ENCODE results near the gene SIPA1L2. TPM values are rescaled to one million over a fixed set of nuclear protein-coding genes. Genes with fewer than 3 reads are reported as not detected.

The SIPA1L2 gene
- total RNA-seq, 1 experiment from 2014 or later = 12.5 TPM

GRCh38 chr1:232664844-232665777 lies 35.2 kb upstream of the SIPA1L2 start:
- H3K4me2 ChIP-seq (ENCODE audit: low read length) = no peak overlapping the region
- H3K4me3 ChIP-seq (replicated peaks in 1 of 2; ENCODE audit: low read depth in 1 of 2, low read length in 2 of 2) = no peak overlapping the region
- no peaks in the 10 kb centered on the region for H3K9me2 ChIP-seq (ENCODE audit: insufficient read depth)
- no peak overlapping the region for H3K27ac ChIP-seq (ENCODE audit: low read depth, low read length)
- H4K20me1 ChIP-seq (ENCODE audit: insufficient read depth) = no peaks in the 10 kb centered on the region
- no peaks in the 10 kb centered on the region for H3K4me1 ChIP-seq (ENCODE audit: control insufficient read depth in 1 of 2, insufficient read depth in 2 of 2, low read length in 2 of 2)
- no peak overlapping the region for H2AFZ ChIP-seq (ENCODE audit: low read depth, low read length, poor library complexity, severe bottlenecking)
- H3K9ac ChIP-seq (ENCODE audit: low read length) = no peak overlapping the region
- H3K9me3 ChIP-seq (ENCODE audit: control insufficient read depth in 1 of 2, insufficient read depth in 1 of 2, low read depth in 1 of 2, low read length in 2 of 2) = no peaks in the 10 kb centered on the region
- TF ChIP-seq EZH2 (IDR thresholded peaks at IDR 0.05) = no peak
- no peak for TF ChIP-seq ZFX (IDR thresholded peaks at IDR 0.05)
- H3K36me3 ChIP-seq (ENCODE audit: control insufficient read depth in 1 of 2, insufficient read depth in 2 of 2, low read length in 2 of 2) = no peaks in the 10 kb centered on the region
- ChIA-PET POLR2A (no interaction called here), CTCF (no interaction called here), RAD21 (ENCODE audit: low non-redundant PET in 1 of 2, low total read pairs in 2 of 2, uncharacterized antibody in 2 of 2, unreplicated experiment in 2 of 2) (no interaction called here)
- intact Hi-C loops (cut with micrococcal nuclease) = no loop called here
- ATAC-seq (no peak), DNase-seq (ENCODE audit: low read depth, low spot score) (no peak)
- no peaks in the 10 kb centered on the region for H3K79me2 ChIP-seq (ENCODE audit: insufficient read depth, low read length)
- no peaks in the 10 kb centered on the region for H3K27me3 ChIP-seq (ENCODE audit: insufficient read depth, low read length)
- no TSS peak for BruUV-seq (replicated peaks)

GRCh38 chr1:232662910-232663309 lies 33.0 kb upstream of the SIPA1L2 start:
- Histone ChIP-seq H3K4me3 (replicated peaks in 1 of 2; ENCODE audit: low read depth in 1 of 2, low read length in 2 of 2) (no peak overlapping the region), H3K4me1 (ENCODE audit: control insufficient read depth in 1 of 2, insufficient read depth in 2 of 2, low read length in 2 of 2) (no peaks in the 10 kb centered on the region), H4K20me1 (ENCODE audit: insufficient read depth) (no peaks in the 10 kb centered on the region), H3K9ac (ENCODE audit: low read length) (no peak overlapping the region), H3K9me3 (ENCODE audit: control insufficient read depth in 1 of 2, insufficient read depth in 1 of 2, low read depth in 1 of 2, low read length in 2 of 2) (no peaks in the 10 kb centered on the region), H3K36me3 (ENCODE audit: control insufficient read depth in 1 of 2, insufficient read depth in 2 of 2, low read length in 2 of 2) (no peaks in the 10 kb centered on the region), H3K4me2 (ENCODE audit: low read length) (no peak overlapping the region), H3K79me2 (ENCODE audit: insufficient read depth, low read length) (no peaks in the 10 kb centered on the region), H3K9me2 (ENCODE audit: insufficient read depth) (no peaks in the 10 kb centered on the region), H3K27me3 (ENCODE audit: insufficient read depth, low read length) (no peaks in the 10 kb centered on the region), H2AFZ (ENCODE audit: low read depth, low read length, poor library complexity, severe bottlenecking) (no peak overlapping the region), H3K27ac (ENCODE audit: low read depth, low read length) (no peak overlapping the region)
- ATAC-seq (no peak), DNase-seq (ENCODE audit: low read depth, low spot score) (no peak)
- RAD21 ChIA-PET (ENCODE audit: low non-redundant PET in 1 of 2, low total read pairs in 2 of 2, uncharacterized antibody in 2 of 2, unreplicated experiment in 2 of 2) = no interaction called here
- POLR2A ChIA-PET = no interaction called here
- intact Hi-C loops (cut with micrococcal nuclease) = no loop called here
- no TSS peak for BruUV-seq (replicated peaks)
- CTCF ChIA-PET = no interaction called here
- TF ChIP-seq MAX (IDR thresholded peaks at IDR 0.05) = no peak
- no peak for TF ChIP-seq CEBPB (IDR thresholded peaks at IDR 0.05; ENCODE audit: low read depth)
- TF ChIP-seq ELF1 (IDR thresholded peaks at IDR 0.05; ENCODE audit: borderline replicate concordance, low read depth) = no peak
- TF ChIP-seq ZBTB33 (IDR thresholded peaks at IDR 0.05; ENCODE audit: extremely low read depth, insufficient replicate concordance, low read length) = no peak
- no peak for TF ChIP-seq ZFX (IDR thresholded peaks at IDR 0.05)
- no peak for TF ChIP-seq EZH2phosphoT487 (IDR thresholded peaks at IDR 0.05; ENCODE audit: borderline replicate concordance)
- TF ChIP-seq POLR2AphosphoS5 (IDR thresholded peaks at IDR 0.05; ENCODE audit: low read depth, low read length) = no peak
- TF ChIP-seq REST (IDR thresholded peaks at IDR 0.05; ENCODE audit: low read depth) = no peak
- no peak for TF ChIP-seq JUND (IDR thresholded peaks at IDR 0.05)
- no peak for TF ChIP-seq POLR2A (IDR thresholded peaks at IDR 0.05; ENCODE audit: borderline replicate concordance, extremely low read depth, insufficient read depth, insufficient read length)
- no peak for TF ChIP-seq ATF3 (IDR thresholded peaks at IDR 0.05)
- TF ChIP-seq SP1 (IDR thresholded peaks at IDR 0.05; ENCODE audit: low read depth) = no peak
- no peak for TF ChIP-seq CBX3 (IDR thresholded peaks at IDR 0.05; ENCODE audit: low read depth)
- TF ChIP-seq ZNF274 (IDR thresholded peaks at IDR 0.05; ENCODE audit: low read depth, low read length) = no peak
- no peak for TF ChIP-seq EZH2 (IDR thresholded peaks at IDR 0.05)

All from HCT116 (cell line).